A673 (cell line): ENCODE data around the gene MEF2C.

Source experiments
- EZH2 ChIP-seq: fragments of 200-600 bp; sonication (generic); IDR thresholded peaks from 2 replicates; pipeline ENCODE4 v1.6.1; 2017; ENCODE audit warnings: borderline replicate concordance, low read depth, mild to moderate bottlenecking, mixed read lengths, antibody characterized with exemption, low read length; ENCODE audit not compliant: poor library complexity, severe bottlenecking
- TF ChIP-seq, protein P1 (sequence below): fragments of 300-800, 200-600 bp; sonication (generic); conservative IDR thresholded peaks from 2 replicates; pipeline ENCODE4 v1.5.1; 2017; ENCODE audit warnings: low read depth, mild to moderate bottlenecking, antibody characterized with exemption, low read length, moderate library complexity, mixed read lengths

DNA sequence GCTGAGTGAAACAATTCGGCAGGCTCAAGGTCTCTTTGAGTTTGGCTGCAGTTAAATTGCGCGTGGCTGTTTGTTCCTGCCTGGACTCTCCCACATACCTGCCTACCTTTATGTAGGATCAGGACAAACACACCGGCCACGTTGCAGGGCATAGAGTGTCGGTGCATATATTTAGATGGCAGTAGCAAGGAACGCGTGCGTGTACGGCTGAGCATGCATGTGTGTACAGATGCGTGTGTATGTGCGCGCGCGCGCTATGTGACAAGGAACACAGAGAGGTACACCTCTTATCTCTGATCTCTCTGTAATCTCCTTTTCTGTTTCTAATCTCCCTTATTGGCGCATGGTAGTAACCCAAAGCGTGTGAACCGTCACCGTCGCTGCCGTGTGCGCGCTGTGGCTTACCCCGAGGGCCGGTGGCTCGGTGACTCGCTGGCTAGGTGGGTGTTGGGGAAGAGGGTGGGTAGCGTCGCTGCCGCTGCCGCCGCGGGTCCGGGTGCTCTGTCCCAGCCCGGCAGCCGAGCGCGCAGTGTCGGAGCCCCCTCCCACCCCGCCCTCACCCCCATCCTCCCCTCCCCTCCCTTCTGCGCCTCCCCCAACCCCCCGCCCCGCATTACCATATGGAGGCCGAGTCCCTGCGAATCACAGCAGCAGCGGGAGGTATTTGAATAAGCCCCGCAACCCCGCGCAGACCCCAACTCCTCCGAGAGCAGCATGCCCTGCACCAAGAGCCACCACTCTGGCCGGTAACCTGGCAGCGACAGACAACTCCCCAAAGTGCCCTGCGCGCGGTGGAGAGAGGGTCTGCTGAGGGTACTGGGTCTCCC is 204.8 kb downstream of the MEF2C start:
- TF ChIP-seq, protein P1, sequence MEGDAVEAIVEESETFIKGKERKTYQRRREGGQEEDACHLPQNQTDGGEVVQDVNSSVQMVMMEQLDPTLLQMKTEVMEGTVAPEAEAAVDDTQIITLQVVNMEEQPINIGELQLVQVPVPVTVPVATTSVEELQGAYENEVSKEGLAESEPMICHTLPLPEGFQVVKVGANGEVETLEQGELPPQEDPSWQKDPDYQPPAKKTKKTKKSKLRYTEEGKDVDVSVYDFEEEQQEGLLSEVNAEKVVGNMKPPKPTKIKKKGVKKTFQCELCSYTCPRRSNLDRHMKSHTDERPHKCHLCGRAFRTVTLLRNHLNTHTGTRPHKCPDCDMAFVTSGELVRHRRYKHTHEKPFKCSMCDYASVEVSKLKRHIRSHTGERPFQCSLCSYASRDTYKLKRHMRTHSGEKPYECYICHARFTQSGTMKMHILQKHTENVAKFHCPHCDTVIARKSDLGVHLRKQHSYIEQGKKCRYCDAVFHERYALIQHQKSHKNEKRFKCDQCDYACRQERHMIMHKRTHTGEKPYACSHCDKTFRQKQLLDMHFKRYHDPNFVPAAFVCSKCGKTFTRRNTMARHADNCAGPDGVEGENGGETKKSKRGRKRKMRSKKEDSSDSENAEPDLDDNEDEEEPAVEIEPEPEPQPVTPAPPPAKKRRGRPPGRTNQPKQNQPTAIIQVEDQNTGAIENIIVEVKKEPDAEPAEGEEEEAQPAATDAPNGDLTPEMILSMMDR, result no peak
- no peak for TF ChIP-seq EZH2
